Activated naive CD4-positive, alpha-beta T cell treated with Interleukin-2 at 50 U/mL for 16 hours (primary cell): Measurements from ENCODE around the gene UPF3B.
"Not testable (repeated sequence)": the region's sequence is repeated elsewhere in the genome, so short reads cannot be mapped to it uniquely, and the experiment has no call there.

Experiments used
- DNase-seq: peaks from one replicate; pipeline ENCODE4 v3.0.0-alpha.2; 2020

Gene UPF3B

GRCh38 chrX:119852382-119853353, at the start of gene UPF3B:
UPF3B (minus strand) TSS chrX:119852963; CDS start chrX:119852928, 35 bp downstream.
- DNase-seq, result peak; percentile 92

- no peak for DNase-seq
Observed at GRCh38 chrX:119900976-119901375, 48.2 kb upstream of the UPF3B start.

- DNase-seq, result no peak
Observed at GRCh38 chrX:119899125-119899524, 46.4 kb upstream of the UPF3B start.

GRCh38 chrX:119895843-119896326, 43.1 kb upstream of the UPF3B start, which contains the start of gene AKAP14:
AKAP14 (plus strand) TSS chrX:119895893; CDS start chrX:119903224, 7,331 bp downstream.
- DNase-seq, result no peak

- not testable (repeated sequence) for DNase-seq
Observed at GRCh38 chrX:119891961-119892692, 39.4 kb upstream of the UPF3B start.

GRCh38 chrX:119890626-119891025, 37.9 kb upstream of the UPF3B start:
- DNase-seq, result not testable (repeated sequence)

- peak; percentile 66 for DNase-seq
Observed at GRCh38 chrX:119887721-119888425, 35.1 kb upstream of the UPF3B start.

- DNase-seq, result no peak
Observed at GRCh38 chrX:119885554-119886428, 33.0 kb upstream of the UPF3B start.

- peak; percentile 14 for DNase-seq
Observed at GRCh38 chrX:119880552-119881437, 28.0 kb upstream of the UPF3B start.

GRCh38 chrX:119880076-119880475, 27.3 kb upstream of the UPF3B start:
- DNase-seq, result no peak

GRCh38 chrX:119878740-119879139, 26.0 kb upstream of the UPF3B start:
- DNase-seq, result no peak

GRCh38 chrX:119871599-119872395, 19.0 kb upstream of the UPF3B start, which contains the start of the genes NDUFA1 and RNF113A:
NDUFA1 (plus strand) TSS chrX:119871832; CDS start chrX:119871912, 80 bp downstream.
RNF113A (minus strand) TSS chrX:119871733; CDS start chrX:119871613, 120 bp downstream.
- peak; percentile 86 for DNase-seq

GRCh38 chrX:119871245-119871598, 18.5 kb upstream of the UPF3B start:
- no peak for DNase-seq

- peak; percentile 37 for DNase-seq
Observed at GRCh38 chrX:119870626-119871131, 17.9 kb upstream of the UPF3B start.

GRCh38 chrX:119853444-119853843, 681 bp upstream of the UPF3B start:
- DNase-seq, result no peak

GRCh38 chrX:119833905-119834304, 18.9 kb downstream of the UPF3B start:
- no peak for DNase-seq

GRCh38 chrX:119828446-119828845, 24.3 kb downstream of the UPF3B start:
- no peak for DNase-seq

- no peak for DNase-seq
Observed at GRCh38 chrX:119826399-119826959, 26.3 kb downstream of the UPF3B start.

- not testable (repeated sequence) for DNase-seq
Observed at GRCh38 chrX:119824221-119824620, 28.5 kb downstream of the UPF3B start.
